ENCODE data around the gene KCNK1.
"Not testable (repeated sequence)": the region's sequence is repeated elsewhere in the genome, so short reads cannot be mapped to it uniquely, and the experiment has no call there.

Gene KCNK1

GRCh38 chr1:233670363-233670762, 56.5 kb downstream of the KCNK1 start:
- DNase-seq, result not testable (repeated sequence)

- no peak for DNase-seq
These were observed 57.4 kb downstream of the KCNK1 start for GRCh38 chr1:233671286-233671685.

GRCh38 chr1:233672732-233673131, 58.8 kb downstream of the KCNK1 start:
- DNase-seq, result no peak

- DNase-seq, result no peak
These were observed 59.5 kb downstream of the KCNK1 start for GRCh38 chr1:233673261-233673946.

DNA sequence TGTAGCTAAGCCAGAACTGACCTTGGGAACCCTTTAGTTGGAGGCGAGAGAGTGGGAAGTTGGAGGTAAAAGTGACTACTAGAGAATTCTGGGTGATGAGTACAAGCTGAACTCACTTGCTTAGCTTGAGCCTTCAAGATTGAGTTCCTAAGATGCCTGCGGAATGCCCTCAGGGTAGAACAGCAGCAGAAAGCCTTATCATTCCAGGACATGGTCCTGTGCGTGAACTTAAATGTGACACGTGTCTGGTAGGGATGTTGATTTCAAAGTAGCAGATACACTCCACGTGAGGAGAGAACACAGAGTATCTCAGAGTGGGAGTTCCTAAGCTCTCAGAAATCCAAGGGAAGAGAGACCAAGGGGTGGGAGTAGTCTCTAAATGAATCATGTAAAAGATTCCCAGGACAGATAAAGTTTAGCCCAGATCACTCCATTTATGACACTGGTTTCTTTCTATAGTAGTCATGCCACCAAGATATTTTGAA, 60.1 kb downstream of the KCNK1 start:
- DNase-seq, result no peak

DNA sequence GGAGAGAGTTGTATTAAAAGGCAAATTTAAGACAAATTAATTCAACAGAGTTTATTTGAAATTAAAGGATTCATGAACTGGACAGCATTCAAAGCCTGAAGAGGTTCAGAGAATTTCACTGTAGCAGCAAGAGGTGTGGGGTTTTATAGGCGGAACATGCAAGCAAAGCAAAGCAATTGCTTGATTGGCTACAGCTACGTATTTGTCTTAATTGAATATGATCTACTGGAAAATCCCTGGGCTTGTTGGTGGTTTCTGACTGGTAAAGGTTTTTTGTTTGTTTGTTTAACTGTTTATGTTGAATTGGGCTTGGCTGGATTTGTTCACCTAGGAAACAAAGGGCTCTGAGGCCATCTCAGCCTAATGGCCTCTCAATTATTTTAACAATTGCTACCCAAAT, 61.5 kb downstream of the KCNK1 start:
- DNase-seq, result no peak

GRCh38 chr1:233675893-233676292, 62.0 kb downstream of the KCNK1 start:
- no peak for DNase-seq

- DNase-seq, result no peak
These were observed 63.9 kb downstream of the KCNK1 start for GRCh38 chr1:233677690-233678354.

DNA sequence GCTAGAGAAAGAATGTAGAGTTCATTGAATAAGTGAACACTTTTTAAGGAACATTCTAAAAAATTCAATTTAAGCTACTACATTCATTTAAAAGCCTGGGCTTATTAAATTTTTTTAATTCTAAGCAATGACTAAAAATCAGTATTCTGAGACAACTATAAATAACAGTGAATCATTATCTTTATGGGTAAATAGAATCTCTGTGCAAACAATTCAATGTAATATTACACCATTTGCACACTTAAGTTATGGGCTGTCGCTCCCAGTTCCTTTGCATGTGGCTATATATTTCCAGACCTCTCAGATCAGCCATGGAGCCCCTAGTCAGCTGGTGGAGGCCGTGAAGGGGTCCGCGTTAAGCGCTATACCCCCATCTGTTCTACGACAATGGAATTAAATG, 65.1 kb downstream of the KCNK1 start:
- DNase-seq, result no peak

GRCh38 chr1:233679591-233680373, 65.9 kb downstream of the KCNK1 start:
- DNase-seq, result no peak

- DNase-seq, result no peak
These were observed 67.4 kb downstream of the KCNK1 start for GRCh38 chr1:233681285-233681684.

DNA sequence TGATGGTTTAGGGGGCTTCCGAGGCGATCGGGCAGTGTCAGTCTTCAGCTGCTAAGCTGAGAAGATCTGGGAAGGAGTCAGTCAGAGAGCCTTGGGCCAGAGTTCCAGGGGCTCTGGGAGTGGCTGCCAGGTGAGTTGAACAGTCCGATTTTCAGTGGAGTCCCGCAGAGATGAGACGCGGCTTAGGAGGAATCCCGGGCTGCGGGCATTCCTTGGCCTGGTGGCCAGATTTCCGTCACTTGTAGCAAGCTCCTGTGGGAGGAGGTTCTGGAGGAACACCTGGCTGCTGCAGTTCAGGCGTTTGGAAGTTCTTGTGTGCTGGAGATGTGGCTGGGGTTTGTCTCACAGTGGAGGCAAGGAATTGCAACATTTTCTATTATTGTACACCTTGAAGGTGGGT, 72.7 kb downstream of the KCNK1 start:
- DNase-seq, result not testable (repeated sequence)

GRCh38 chr1:233689017-233689747, 75.3 kb downstream of the KCNK1 start:
- DNase-seq, result no peak

GRCh38 chr1:233689748-233690254, 75.9 kb downstream of the KCNK1 start:
- DNase-seq, result no peak

DNA sequence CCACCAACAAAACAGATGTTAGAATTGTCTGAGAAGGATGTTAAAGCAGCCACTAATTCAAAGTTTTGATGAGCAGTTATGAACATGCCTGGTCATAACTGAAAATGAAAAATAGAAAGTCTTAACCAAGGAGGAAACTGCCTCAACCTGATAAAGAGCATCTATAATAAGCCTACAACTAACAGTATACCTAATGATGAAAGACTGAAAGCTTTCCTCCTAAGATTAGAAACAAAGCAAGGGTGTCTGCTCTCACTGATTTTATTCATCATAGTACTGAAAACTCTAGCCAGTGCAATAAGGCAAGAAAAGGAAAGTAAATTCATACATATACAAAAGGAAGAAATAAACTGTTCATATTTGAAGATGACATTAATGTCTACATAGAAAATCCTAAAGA, 82.0 kb downstream of the KCNK1 start:
- DNase-seq, result no peak

GRCh38 chr1:233700338-233700737, 86.4 kb downstream of the KCNK1 start:
- no peak for DNase-seq

- DNase-seq, result no peak
These were observed 90.4 kb downstream of the KCNK1 start for GRCh38 chr1:233704170-233704897.

DNA sequence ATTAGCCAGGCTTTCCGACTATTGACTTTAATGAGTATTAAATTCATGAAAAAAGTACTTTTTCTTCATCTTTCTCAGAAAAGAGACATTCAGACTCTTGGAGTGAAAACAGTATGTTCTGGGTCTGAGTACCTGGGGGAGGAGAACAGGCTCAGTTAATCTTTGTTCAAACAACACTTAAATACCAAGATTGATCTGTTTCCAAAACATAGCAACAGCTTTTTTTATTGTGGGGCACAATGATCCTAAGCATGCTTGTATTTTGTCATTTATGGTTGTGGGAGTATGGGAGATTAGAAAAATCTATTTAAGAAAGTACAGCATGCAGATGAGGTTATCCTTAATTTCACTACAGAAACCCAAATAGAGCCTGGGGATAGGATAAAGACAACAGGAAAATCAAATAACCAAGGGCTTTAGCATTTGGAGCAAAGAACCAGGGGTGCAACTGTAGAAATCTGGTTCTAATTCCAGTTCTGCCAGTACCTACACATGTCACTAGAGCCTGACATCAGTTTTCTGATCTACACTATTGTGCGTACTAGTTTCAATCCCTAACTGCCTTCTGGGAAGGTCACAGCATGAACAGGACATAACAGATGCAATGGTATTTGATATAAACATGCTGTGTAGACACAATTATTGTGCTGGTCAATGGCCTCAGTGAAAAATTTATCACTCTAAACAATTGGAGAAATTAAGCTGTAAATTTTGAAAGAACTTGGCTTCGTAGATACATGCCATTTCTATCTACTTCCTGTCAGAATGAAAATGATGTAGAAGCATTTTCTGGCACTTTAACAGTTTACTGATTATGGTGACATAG, 91.2 kb downstream of the KCNK1 start:
- no peak for DNase-seq

- no peak for DNase-seq
These were observed 93.4 kb downstream of the KCNK1 start for GRCh38 chr1:233707153-233707879.
